ENCODE results near the gene PPP2CA. TPM values are rescaled to one million over a fixed set of nuclear protein-coding genes. Genes with fewer than 3 reads are reported as not detected.

PPP2CA gene
- total and polyA plus RNA-seq, 9 of the 15 experiments (the other 6 are each of a cell fraction or from before 2014, with no cell fraction given), result 23.0 to 257 (median 109) TPM

DNA sequence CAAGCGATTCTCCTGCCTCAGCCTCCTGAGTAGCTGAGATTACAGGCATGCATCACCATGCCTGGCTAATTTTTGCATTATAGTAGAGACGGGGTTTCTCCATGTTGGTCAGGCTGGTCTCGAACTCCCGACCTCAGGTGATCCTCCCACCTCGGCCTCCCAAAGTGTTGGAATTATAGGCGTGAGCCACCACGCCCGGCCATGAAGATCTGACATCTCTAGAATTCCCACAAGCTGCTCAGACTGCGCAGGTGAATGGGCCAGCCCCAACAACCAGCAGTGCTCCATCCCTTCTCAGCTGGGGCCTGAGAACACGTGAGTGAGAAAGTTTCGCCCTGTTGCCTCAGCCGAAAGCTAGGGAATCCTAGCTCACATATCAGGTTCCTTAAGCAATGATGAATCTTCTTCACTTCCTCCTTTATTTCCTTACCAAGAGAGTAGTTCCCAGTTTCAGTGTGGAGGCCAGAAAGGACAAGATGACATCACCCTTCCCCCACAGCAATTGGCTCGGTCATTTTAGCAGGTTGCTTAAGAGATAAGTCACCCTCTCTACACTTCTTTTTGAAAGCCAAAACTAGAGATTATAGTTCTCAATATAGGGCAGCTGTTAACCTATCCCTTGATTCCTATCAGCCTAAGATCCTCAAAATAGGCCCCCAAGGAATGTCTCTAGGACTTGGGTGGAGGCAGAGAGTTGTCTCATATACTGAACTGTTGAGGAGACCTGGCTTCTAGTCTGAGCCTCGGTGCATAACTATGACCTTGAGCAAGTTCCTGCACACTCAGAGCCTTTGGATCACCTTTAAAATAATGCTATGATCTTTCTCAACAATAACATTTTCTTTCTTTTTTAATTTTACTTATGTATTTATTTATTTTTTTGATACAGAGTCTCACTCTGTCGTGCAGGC is 23.9 kb upstream of the PPP2CA start (continued):
- TF ChIP-seq, protein P1, sequence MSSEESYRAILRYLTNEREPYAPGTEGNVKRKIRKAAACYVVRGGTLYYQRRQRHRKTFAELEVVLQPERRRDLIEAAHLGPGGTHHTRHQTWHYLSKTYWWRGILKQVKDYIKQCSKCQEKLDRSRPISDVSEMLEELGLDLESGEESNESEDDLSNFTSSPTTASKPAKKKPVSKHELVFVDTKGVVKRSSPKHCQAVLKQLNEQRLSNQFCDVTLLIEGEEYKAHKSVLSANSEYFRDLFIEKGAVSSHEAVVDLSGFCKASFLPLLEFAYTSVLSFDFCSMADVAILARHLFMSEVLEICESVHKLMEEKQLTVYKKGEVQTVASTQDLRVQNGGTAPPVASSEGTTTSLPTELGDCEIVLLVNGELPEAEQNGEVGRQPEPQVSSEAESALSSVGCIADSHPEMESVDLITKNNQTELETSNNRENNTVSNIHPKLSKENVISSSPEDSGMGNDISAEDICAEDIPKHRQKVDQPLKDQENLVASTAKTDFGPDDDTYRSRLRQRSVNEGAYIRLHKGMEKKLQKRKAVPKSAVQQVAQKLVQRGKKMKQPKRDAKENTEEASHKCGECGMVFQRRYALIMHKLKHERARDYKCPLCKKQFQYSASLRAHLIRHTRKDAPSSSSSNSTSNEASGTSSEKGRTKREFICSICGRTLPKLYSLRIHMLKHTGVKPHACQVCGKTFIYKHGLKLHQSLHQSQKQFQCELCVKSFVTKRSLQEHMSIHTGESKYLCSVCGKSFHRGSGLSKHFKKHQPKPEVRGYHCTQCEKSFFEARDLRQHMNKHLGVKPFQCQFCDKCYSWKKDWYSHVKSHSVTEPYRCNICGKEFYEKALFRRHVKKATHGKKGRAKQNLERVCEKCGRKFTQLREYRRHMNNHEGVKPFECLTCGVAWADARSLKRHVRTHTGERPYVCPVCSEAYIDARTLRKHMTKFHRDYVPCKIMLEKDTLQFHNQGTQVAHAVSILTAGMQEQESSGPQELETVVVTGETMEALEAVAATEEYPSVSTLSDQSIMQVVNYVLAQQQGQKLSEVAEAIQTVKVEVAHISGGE (CRISPR knock-in tag; IDR thresholded peaks at IDR 0.05), result no peak
- TF ChIP-seq, protein P2, sequence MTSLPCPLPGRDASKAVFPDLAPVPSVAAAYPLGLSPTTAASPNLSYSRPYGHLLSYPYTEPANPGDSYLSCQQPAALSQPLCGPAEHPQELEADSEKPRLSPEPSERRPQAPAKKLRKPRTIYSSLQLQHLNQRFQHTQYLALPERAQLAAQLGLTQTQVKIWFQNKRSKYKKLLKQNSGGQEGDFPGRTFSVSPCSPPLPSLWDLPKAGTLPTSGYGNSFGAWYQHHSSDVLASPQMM (CRISPR knock-in tag; IDR thresholded peaks at IDR 0.05), result no peak
- peak; percentile 59; the same call in 1 of the 2 replicates for TF ChIP-seq RBFOX2 (IDR thresholded peaks at IDR 0.05; ENCODE audit: low read depth, low read length)
- peak; percentile 61; the same call in 1 of the 2 replicates for TF ChIP-seq RNF2 (IDR thresholded peaks at IDR 0.05)
- TF ChIP-seq RHOXF2B (CRISPR knock-in tag; conservative IDR thresholded peaks at IDR 0.05), result no peak
- no peak for TF ChIP-seq ZNF830 (CRISPR knock-in tag; IDR thresholded peaks at IDR 0.05)
- no peak for TF ChIP-seq PCBP2 (IDR thresholded peaks at IDR 0.05; ENCODE audit: low read depth, low read length, poor library complexity, severe bottlenecking)
- no peak for TF ChIP-seq KHSRP (IDR thresholded peaks at IDR 0.05)
- TF ChIP-seq NFIC (IDR thresholded peaks at IDR 0.05), result no peak
- TF ChIP-seq E4F1 (CRISPR knock-in tag; IDR thresholded peaks at IDR 0.05; ENCODE audit: borderline replicate concordance), result no peak
- TF ChIP-seq ELK3 (CRISPR knock-in tag; IDR thresholded peaks at IDR 0.05), result no peak
- TF ChIP-seq PHF20 (IDR thresholded peaks at IDR 0.05; ENCODE audit: partially characterized antibody), result no peak
- no peak for TF ChIP-seq POU5F1 (IDR thresholded peaks at IDR 0.05; ENCODE audit: borderline replicate concordance, low read depth, low read length, partially characterized antibody)
- TF ChIP-seq ZC3H8 (IDR thresholded peaks at IDR 0.05), result no peak
- no peak for TF ChIP-seq DEAF1 (CRISPR knock-in tag; IDR thresholded peaks at IDR 0.05)
- no peak for TF ChIP-seq IRF2 (CRISPR knock-in tag; IDR thresholded peaks at IDR 0.05)

Data from K562 (cell line).